Activated naive CD8-positive, alpha-beta T cell (primary cell): Measurements from ENCODE around the gene GSS.
A peak's percentile ranks its signal among the peaks of the same experiment; 100 is the strongest.
"Not testable (repeated sequence)": the region's sequence is repeated elsewhere in the genome, so short reads cannot be mapped to it uniquely, and the experiment has no call there.

Source experiments
- H3K27ac Mint-ChIP-seq: one replicate; pipeline ENCODE4 v1.8.0; 2021; ENCODE audit warnings: mixed read lengths
- H3K27me3 Mint-ChIP-seq: one replicate; pipeline ENCODE4 v1.8.0; 2021; ENCODE audit warnings: mixed read lengths
- H3K36me3 Mint-ChIP-seq: one replicate; pipeline ENCODE4 v1.8.0; 2021; ENCODE audit warnings: mixed read lengths
- H3K4me1 Mint-ChIP-seq: one replicate; pipeline ENCODE4 v1.8.0; 2021; ENCODE audit warnings: low read depth, mixed read lengths
- H3K4me3 Mint-ChIP-seq: one replicate; pipeline ENCODE4 v1.8.0; 2021; ENCODE audit warnings: mild to moderate bottlenecking, mixed read lengths
- H3K9me3 Mint-ChIP-seq: one replicate; pipeline ENCODE4 v1.8.0; 2021; ENCODE audit warnings: low read depth, mixed read lengths

GSS gene

GRCh38 chr20:34892671-34893070 lies 62.9 kb downstream of the GSS start:
- H3K4me1 Mint-ChIP-seq, result peaks cover 35% of the 10 kb centered on the region
- peaks cover 9% of the 10 kb centered on the region for H3K36me3 Mint-ChIP-seq
- H3K9me3 Mint-ChIP-seq, result no peaks in the 10 kb centered on the region
- no peaks in the 10 kb centered on the region for H3K27me3 Mint-ChIP-seq
- no peak overlapping the region for H3K4me3 Mint-ChIP-seq
- no peak overlapping the region for H3K27ac Mint-ChIP-seq

DNA sequence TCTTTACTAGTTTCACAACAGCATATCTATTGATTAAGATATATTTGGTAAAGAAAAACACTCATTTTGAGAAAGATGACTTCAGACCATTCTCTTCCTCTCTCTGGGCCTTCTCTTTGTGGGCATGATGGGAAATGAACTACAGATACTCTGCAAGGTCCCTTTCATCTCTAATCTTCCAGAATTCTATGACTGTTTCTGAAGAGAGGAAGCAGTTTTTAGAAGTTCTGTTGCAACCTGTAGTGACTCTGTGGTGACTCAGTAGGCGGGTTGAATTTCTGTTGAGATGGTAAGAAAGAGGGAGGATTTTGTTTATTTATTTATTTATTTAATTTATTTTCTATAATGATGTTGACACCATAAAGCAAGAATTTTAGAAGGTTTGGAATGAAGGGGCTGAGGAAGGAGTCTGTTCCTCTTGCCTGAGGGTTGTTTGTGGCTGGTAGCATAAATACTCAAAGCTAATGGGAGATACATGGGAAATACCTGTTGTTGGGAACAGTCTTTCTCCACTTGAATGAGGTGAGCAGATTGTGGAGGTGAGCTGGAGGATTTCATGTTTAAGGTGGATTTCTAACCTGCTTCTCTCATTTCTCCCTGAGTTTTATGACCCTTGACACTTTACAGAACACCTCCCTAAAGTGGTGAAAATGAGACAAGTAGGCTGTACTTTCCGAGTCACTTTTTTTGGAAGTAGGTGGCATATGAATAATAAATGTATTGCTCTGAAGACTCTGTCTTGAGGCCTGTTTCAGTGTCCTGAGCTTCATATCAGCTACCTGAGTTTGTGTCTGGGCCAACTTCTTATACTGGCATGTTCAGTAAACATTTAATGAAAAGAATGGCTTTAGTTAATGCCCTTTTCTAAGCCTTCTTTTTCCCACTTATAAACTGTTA lies 64.2 kb downstream of the GSS start:
- H3K27ac Mint-ChIP-seq, result peak overlapping the region; percentile 62
- no peaks in the 10 kb centered on the region for H3K9me3 Mint-ChIP-seq
- H3K36me3 Mint-ChIP-seq, result peaks cover 9% of the 10 kb centered on the region
- peaks cover 33% of the 10 kb centered on the region for H3K4me1 Mint-ChIP-seq
- no peak overlapping the region for H3K4me3 Mint-ChIP-seq
- H3K27me3 Mint-ChIP-seq, result no peaks in the 10 kb centered on the region

DNA sequence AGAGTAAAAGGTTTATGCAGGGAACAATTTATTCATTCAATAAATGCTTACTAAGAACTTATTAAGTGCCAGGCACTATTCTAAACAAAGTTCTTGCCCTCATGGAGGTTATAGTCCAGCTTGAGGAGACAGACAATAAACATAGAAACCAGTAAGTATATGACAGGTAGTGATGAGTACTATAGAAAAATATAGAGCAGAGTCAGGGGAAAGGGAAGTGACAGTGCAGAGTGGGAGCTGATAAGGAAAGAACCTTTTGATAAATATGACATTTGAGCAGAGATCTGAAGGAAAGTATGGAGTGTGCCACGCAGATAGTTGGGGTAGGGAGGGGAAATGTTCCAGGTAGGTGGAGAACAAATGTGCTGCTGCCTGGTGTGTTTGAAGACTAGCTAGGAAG lies 67.1 kb downstream of the GSS start:
- H3K4me1 Mint-ChIP-seq, result peaks cover 33% of the 10 kb centered on the region
- peaks cover 8% of the 10 kb centered on the region for H3K36me3 Mint-ChIP-seq
- no peak overlapping the region for H3K4me3 Mint-ChIP-seq
- H3K9me3 Mint-ChIP-seq, result no peaks in the 10 kb centered on the region
- H3K27ac Mint-ChIP-seq, result no peak overlapping the region
- H3K27me3 Mint-ChIP-seq, result no peaks in the 10 kb centered on the region

- peaks cover 12% of the 10 kb centered on the region for H3K36me3 Mint-ChIP-seq
- H3K4me3 Mint-ChIP-seq, result no peak overlapping the region
- H3K9me3 Mint-ChIP-seq, result no peaks in the 10 kb centered on the region
- H3K27me3 Mint-ChIP-seq, result no peaks in the 10 kb centered on the region
- H3K27ac Mint-ChIP-seq, result no peak overlapping the region
- peaks cover 29% of the 10 kb centered on the region for H3K4me1 Mint-ChIP-seq
Measured at GRCh38 chr20:34887023-34887422, 68.6 kb downstream of the GSS start.

DNA sequence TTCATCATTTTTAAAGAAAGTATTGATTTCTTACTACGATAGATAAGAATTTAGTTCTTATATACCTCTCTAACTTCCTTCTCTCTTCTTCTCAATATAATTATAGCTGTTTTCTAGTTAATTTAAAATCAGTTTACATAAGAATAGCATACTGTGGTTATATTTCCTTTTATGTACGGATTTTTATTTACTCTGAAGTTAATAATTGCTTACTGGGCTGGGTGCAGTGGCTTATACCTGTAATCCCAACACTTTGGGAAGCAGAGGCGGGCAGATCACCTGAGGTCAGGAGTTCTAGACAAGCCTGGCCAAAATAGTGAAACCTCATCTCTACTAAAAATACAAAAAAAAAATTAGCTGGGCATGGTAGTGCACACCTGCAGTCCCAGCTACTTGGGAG lies 69.5 kb downstream of the GSS start:
- H3K4me3 Mint-ChIP-seq, result no peak overlapping the region
- no peaks in the 10 kb centered on the region for H3K9me3 Mint-ChIP-seq
- peaks cover 12% of the 10 kb centered on the region for H3K36me3 Mint-ChIP-seq
- H3K27me3 Mint-ChIP-seq, result no peaks in the 10 kb centered on the region
- H3K4me1 Mint-ChIP-seq, result peaks cover 20% of the 10 kb centered on the region
- H3K27ac Mint-ChIP-seq, result no peak overlapping the region

- no peaks in the 10 kb centered on the region for H3K9me3 Mint-ChIP-seq
- peaks cover 12% of the 10 kb centered on the region for H3K36me3 Mint-ChIP-seq
- H3K4me3 Mint-ChIP-seq, result no peak overlapping the region
Measured at GRCh38 chr20:34884260-34884659, 71.3 kb downstream of the GSS start.

GRCh38 chr20:34883809-34884208 lies 71.8 kb downstream of the GSS start:
- Mint-ChIP-seq H3K4me3 (no peak overlapping the region), H3K27ac (no peak overlapping the region), H3K27me3 (no peaks in the 10 kb centered on the region), H3K9me3 (no peaks in the 10 kb centered on the region), H3K4me1 (peaks cover 4% of the 10 kb centered on the region), H3K36me3 (peaks cover 12% of the 10 kb centered on the region)

More at GRCh38 chr20:34884260-34884659, 71.3 kb downstream of the GSS start:
- Mint-ChIP-seq H3K27ac (no peak overlapping the region), H3K4me1 (peaks cover 4% of the 10 kb centered on the region), H3K27me3 (no peaks in the 10 kb centered on the region)

DNA sequence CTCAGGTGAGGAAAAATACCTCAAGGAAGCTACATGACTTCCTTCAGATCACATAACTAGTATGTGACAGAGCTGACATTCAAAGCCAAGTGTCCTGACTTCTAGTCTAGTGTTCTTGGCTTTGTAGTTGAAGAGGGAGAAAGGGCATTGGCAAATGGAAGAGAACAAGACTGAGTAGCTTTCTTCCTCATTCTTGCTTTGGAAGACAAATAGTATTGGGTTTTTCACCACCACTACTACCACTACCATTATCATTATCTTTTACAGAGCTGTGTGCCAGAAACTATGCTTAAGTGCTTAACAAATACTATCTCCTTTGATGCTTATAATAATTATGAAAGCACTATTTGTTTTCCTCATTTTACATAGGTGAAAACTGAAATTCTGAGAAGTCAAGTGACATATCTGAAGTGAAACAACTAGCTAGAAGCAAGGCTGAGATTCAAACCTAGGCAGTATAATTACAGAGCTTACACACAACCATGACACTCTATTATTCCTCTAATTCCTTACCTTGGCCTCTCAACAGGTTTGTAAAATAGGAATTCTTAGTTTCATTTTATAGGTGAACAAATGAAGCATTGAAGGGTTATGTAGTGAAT lies 72.4 kb downstream of the GSS start:
- no peak overlapping the region for H3K27ac Mint-ChIP-seq
- H3K9me3 Mint-ChIP-seq, result no peaks in the 10 kb centered on the region
- peaks cover 8% of the 10 kb centered on the region for H3K36me3 Mint-ChIP-seq
- H3K27me3 Mint-ChIP-seq, result no peaks in the 10 kb centered on the region
- peaks cover 4% of the 10 kb centered on the region for H3K4me1 Mint-ChIP-seq
- H3K4me3 Mint-ChIP-seq, result no peak overlapping the region

GRCh38 chr20:34881689-34882088 lies 73.9 kb downstream of the GSS start:
- Mint-ChIP-seq H3K4me1 (peaks cover 11% of the 10 kb centered on the region), H3K27me3 (no peaks in the 10 kb centered on the region), H3K4me3 (no peak overlapping the region), H3K27ac (no peak overlapping the region), H3K9me3 (no peaks in the 10 kb centered on the region), H3K36me3 (peaks cover 8% of the 10 kb centered on the region)

DNA sequence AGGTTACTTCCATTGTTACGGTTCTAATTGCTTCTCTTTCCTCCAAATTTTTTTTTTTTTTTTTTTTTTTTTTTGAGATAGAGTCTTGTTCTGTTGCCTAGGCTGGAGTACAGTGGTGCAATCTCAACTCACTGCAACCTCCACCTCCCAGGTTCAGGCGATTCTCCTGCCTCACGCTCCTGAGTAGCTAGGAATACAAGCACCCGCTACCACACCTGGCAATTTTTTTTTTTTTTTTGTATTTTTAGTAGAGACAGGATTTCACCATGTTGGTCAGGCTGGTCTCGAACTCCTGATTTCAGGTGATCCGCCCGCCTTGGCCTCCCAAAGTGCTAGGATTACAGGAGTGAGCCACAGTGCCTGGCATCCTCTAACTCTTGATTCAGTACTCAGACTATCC lies 74.6 kb downstream of the GSS start:
- H3K27me3 Mint-ChIP-seq, H3K9me3 Mint-ChIP-seq, H3K36me3 Mint-ChIP-seq, H3K27ac Mint-ChIP-seq, H3K4me3 Mint-ChIP-seq: not testable (repeated sequence)
- peaks cover 15% of the 10 kb centered on the region for H3K4me1 Mint-ChIP-seq

DNA sequence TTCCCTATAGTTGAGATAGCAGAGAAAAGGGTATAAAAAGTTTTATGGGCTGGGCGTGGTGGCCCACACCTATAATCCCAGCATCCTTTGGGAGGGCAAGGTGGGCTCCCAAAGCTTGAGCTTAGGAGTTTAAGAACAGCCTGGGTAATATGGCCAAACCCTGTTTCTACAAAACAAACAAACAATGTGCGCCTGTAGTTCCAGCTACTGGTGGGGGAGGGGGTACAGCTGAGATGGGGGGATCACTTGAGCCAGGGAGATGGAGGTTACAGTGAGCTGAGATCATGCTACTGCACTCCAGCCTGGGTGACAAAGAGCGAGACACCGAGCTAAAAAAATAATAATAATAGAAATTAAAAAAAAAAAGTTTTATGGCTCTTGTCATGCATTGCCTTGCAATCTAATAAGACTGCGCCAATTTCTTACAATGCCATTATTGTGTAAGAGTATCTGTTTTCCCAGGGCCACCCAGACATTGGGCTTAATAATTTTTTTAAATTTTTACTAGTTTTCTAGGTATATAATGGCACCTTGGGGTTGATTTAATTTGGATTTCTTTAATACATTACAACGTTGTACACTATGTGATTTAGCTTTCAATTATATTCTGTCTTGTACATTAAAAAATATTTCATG lies 75.3 kb downstream of the GSS start:
- no peaks in the 10 kb centered on the region for H3K27me3 Mint-ChIP-seq
- H3K4me1 Mint-ChIP-seq, result peaks cover 22% of the 10 kb centered on the region
- no peaks in the 10 kb centered on the region for H3K9me3 Mint-ChIP-seq
- H3K36me3 Mint-ChIP-seq, result peaks cover 8% of the 10 kb centered on the region
- no peak overlapping the region for H3K4me3 Mint-ChIP-seq
- no peak overlapping the region for H3K27ac Mint-ChIP-seq
